Neuronal stem cell (in vitro differentiated cells): Measurements from ENCODE around the gene NPSR1.
A peak's percentile ranks its signal among the peaks of the same experiment; 100 is the strongest.
"Not testable (repeated sequence)": the region's sequence is repeated elsewhere in the genome, so short reads cannot be mapped to it uniquely, and the experiment has no call there.

Experiments used
- DNase-seq: peaks from one replicate; pipeline ENCODE4 v3.0.0-alpha.2; 2013; ENCODE audit warnings: low spot score
- H2AFZ ChIP-seq: one replicate; pipeline ENCODE4 v1.6.1; 2013; ENCODE audit warnings: mild to moderate bottlenecking, low read length, inconsistent platforms
- H2AK5ac ChIP-seq: 2 replicates; pipeline ENCODE4 v1.6.1; 2013; ENCODE audit warnings: low read depth, mild to moderate bottlenecking, inconsistent platforms, low read length, moderate library complexity, mixed read lengths
- H2BK120ac ChIP-seq: 2 replicates; pipeline ENCODE4 v1.6.1; 2013; ENCODE audit warnings: low read depth, mild to moderate bottlenecking, inconsistent platforms, low read length, moderate library complexity, mixed read lengths
- H2BK12ac ChIP-seq: one replicate; pipeline ENCODE4 v1.6.1; 2013; ENCODE audit warnings: low read length, inconsistent platforms
- H2BK15ac ChIP-seq: 2 replicates; pipeline ENCODE4 v1.6.1; 2013; ENCODE audit warnings: mild to moderate bottlenecking, low read length, inconsistent platforms, mixed read lengths
- H2BK5ac ChIP-seq: one replicate; pipeline ENCODE4 v1.6.1; 2013; ENCODE audit warnings: inconsistent platforms, mild to moderate bottlenecking, low read length, moderate library complexity
- H3K14ac ChIP-seq: one replicate; pipeline ENCODE4 v1.6.1; 2013; ENCODE audit warnings: low read length, inconsistent platforms
- H3K18ac ChIP-seq: 2 replicates; pipeline ENCODE4 v1.6.1; 2013; ENCODE audit warnings: low read length, inconsistent platforms
- H3K23ac ChIP-seq: 2 replicates; pipeline ENCODE4 v1.6.1; 2013; ENCODE audit warnings: low read depth, mild to moderate bottlenecking, mixed read lengths, low read length, inconsistent platforms; ENCODE audit not compliant: poor library complexity
- H3K27ac ChIP-seq: replicated peaks from 3 replicates; pipeline ENCODE4 v1.5.1; 2013; ENCODE audit warnings: low read length, inconsistent platforms
- H3K27me3 ChIP-seq, 3 experiments: 2 replicates each; pipeline ENCODE4 v1.6.1; 2013; ENCODE audit warnings: low read length in 3 of 3, mild to moderate bottlenecking in 2 of 3, inconsistent platforms in 1 of 3, low read depth in 1 of 3, mixed read lengths in 1 of 3, moderate library complexity in 1 of 3; ENCODE audit not compliant: control insufficient read depth in 3 of 3, insufficient read depth in 3 of 3
- H3K36me3 ChIP-seq, 2 donors: replicated peaks in 1 of 2; 2 replicates each; pipeline ENCODE4 v1.6.1; 2013; ENCODE audit warnings: low read length in 2 of 2; ENCODE audit not compliant: control insufficient read depth in 2 of 2, insufficient read depth in 2 of 2
- H3K4ac ChIP-seq: 2 replicates; pipeline ENCODE4 v1.6.1; 2013; ENCODE audit warnings: inconsistent platforms, mild to moderate bottlenecking, low read length, moderate library complexity
- H3K4me1 ChIP-seq, 2 donors: 1 replicate in 1 of 2; 2 replicates in 1 of 2; pipeline ENCODE4 v1.6.1; 2013; ENCODE audit warnings: low read length in 2 of 2, low read depth in 1 of 2; ENCODE audit not compliant: control insufficient read depth in 2 of 2, insufficient read depth in 1 of 2
- H3K4me2 ChIP-seq: one replicate; pipeline ENCODE4 v1.6.1; 2013; ENCODE audit warnings: mild to moderate bottlenecking, low read length, inconsistent platforms; ENCODE audit not compliant: insufficient read depth, poor library complexity, severe bottlenecking
- H3K4me3 ChIP-seq, 2 donors: 2 replicates each; pipeline ENCODE4 v1.5.1; 2013; ENCODE audit warnings: low read length in 2 of 2, mild to moderate bottlenecking in 2 of 2, inconsistent platforms in 1 of 2, moderate library complexity in 1 of 2
- H3K79me1 ChIP-seq: one replicate; pipeline ENCODE4 v1.6.1; 2013; ENCODE audit warnings: low read depth, mild to moderate bottlenecking, inconsistent platforms, low read length, moderate library complexity
- H3K9ac ChIP-seq: one replicate; pipeline ENCODE4 v1.6.1; 2013; ENCODE audit warnings: mild to moderate bottlenecking, low read depth, low read length, inconsistent platforms; ENCODE audit not compliant: poor library complexity
- H3K9me3 ChIP-seq, 2 donors: replicated peaks in 1 of 2; 2 replicates each; pipeline versions ENCODE3 to v1.6.1; 2013; ENCODE audit warnings: low read length in 2 of 2, mild to moderate bottlenecking in 2 of 2, inconsistent platforms in 1 of 2, low read depth in 1 of 2, mixed read lengths in 1 of 2, moderate library complexity in 1 of 2; ENCODE audit not compliant: control insufficient read depth in 2 of 2, insufficient read depth in 1 of 2
- H4K8ac ChIP-seq: one replicate; pipeline ENCODE4 v1.6.1; 2013; ENCODE audit warnings: low read depth, mild to moderate bottlenecking, inconsistent platforms, low read length, moderate library complexity
- H4K91ac ChIP-seq: one replicate; pipeline ENCODE4 v1.6.1; 2013; ENCODE audit warnings: low read length, low read depth, mild to moderate bottlenecking, inconsistent platforms; ENCODE audit not compliant: poor library complexity
- WGBS, 2 donors: extraction: QIAGEN DNeasy Blood & Tissue Kit; methylation state at CpG; one replicate each; pipeline ENCODE4 v1.1.7; 2013; ENCODE audit warnings: missing lambda C conversion rate in 2 of 2, mixed read lengths in 1 of 2; ENCODE audit not compliant: insufficient read length in 2 of 2, insufficient replicate concordance in 1 of 2; ENCODE audit errors: extremely low coverage in 2 of 2; 5-methylcytosine and 5-hydroxymethylcytosine counted together

Gene NPSR1

DNA sequence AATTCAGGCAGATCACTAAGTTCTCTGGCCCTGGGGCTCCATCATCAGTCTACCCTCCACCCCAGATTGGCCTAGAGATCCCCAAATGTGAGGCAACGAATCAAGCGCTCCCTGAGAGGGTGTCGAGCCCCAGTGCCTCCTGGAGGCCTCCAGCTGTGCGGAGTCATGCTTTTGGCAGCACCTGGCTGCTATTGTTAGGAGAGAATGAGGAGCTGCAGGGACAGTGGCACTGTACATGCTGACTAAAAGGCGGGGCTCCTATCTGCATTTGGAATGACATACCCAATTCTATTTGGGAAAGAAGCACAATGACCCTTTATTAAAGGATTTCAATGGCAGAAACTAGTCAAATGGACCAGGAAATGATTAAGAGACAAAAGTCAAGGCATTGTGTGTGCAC is 217.5 kb downstream of the NPSR1 start:
- Histone ChIP-seq H3K4ac (no peak overlapping the region), H2BK120ac (no peak overlapping the region), H3K79me1 (no peaks in the 10 kb centered on the region), H3K36me3 (no peaks in the 10 kb centered on the region), H3K27ac (no peak overlapping the region), H3K4me3 (peak overlapping the region in 1 of 2 donors; percentile 60), H2BK12ac (no peak overlapping the region), H3K27me3 (no peaks in the 10 kb centered on the region), H3K4me2 (no peak overlapping the region), H3K4me1 (peaks cover 0 to 2% of the 10 kb centered on the region in 2 donors), H3K9me3 (no peaks in the 10 kb centered on the region), H2AK5ac (no peak overlapping the region), H3K9ac (no peak overlapping the region), H3K23ac (no peak overlapping the region), H3K18ac (no peak overlapping the region), H4K8ac (no peak overlapping the region), H2BK5ac (no peak overlapping the region), H4K91ac (no peak overlapping the region), H2AFZ (no peak overlapping the region), H3K14ac (no peak overlapping the region), H2BK15ac (no peak overlapping the region)
- WGBS, 2 donors: no CpG with 5 or more reads among the region's 5 CpGs
- no peak for DNase-seq

GRCh38 chr7:34878944-34879735 is 221.1 kb downstream of the NPSR1 start:
- H2BK12ac ChIP-seq, H4K8ac ChIP-seq, H3K4me3 ChIP-seq, DNase-seq, H4K91ac ChIP-seq, H3K14ac ChIP-seq, H2AK5ac ChIP-seq, H2BK5ac ChIP-seq, H3K79me1 ChIP-seq, H3K27ac ChIP-seq, H2BK120ac ChIP-seq, H2BK15ac ChIP-seq, H3K4ac ChIP-seq, H2AFZ ChIP-seq, H3K9ac ChIP-seq, H3K4me2 ChIP-seq, H3K36me3 ChIP-seq, H3K23ac ChIP-seq, H3K27me3 ChIP-seq, H3K9me3 ChIP-seq, H3K4me1 ChIP-seq, H3K18ac ChIP-seq: not testable (repeated sequence)
- no CpG with 5 or more reads among the region's 8 CpGs for WGBS, 2 donors

DNA sequence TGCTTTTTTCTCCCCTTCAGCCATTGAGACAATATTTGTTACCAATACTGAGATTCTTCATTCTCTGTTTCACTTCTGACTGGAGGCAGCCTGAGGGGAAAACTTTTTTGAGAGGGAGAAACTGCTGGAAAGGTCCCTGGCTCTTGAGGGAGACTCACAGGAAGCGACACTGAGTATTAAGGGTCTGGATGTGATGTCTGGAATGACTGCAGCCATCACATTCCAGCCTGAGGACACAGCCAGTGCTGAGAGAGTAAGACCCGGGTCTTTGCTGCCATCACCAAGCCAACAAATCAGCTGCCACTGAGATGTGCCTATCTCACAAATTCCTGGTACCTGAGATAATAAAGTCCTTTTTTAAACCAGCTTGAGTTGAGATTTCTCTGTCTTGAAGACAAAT is 221.9 kb downstream of the NPSR1 start:
- H3K14ac ChIP-seq: no peak overlapping the region
- H3K23ac ChIP-seq: no peak overlapping the region
- DNase-seq: no peak
- no peak overlapping the region for H3K9ac ChIP-seq
- no peak overlapping the region for H2BK15ac ChIP-seq
- H3K27ac ChIP-seq: no peak overlapping the region
- no peaks in the 10 kb centered on the region for H3K36me3 ChIP-seq
- H4K91ac ChIP-seq: no peak overlapping the region
- H2BK120ac ChIP-seq: no peak overlapping the region
- no peak overlapping the region for H3K4me2 ChIP-seq
- H3K27me3 ChIP-seq: no peaks in the 10 kb centered on the region
- H3K4ac ChIP-seq: no peak overlapping the region
- no peaks in the 10 kb centered on the region for H3K79me1 ChIP-seq
- no peak overlapping the region for H3K18ac ChIP-seq
- H2AFZ ChIP-seq: no peak overlapping the region
- H3K9me3 ChIP-seq: peaks cover 0 to 5% of the 10 kb centered on the region in 2 donors
- H2BK5ac ChIP-seq: no peak overlapping the region
- H2BK12ac ChIP-seq: no peak overlapping the region
- H3K4me1 ChIP-seq: peaks cover 0 to 2% of the 10 kb centered on the region in 2 donors
- WGBS, 2 donors: no CpG with 5 or more reads among the region's 2 CpGs
- no peak overlapping the region for H4K8ac ChIP-seq
- no peak overlapping the region for H2AK5ac ChIP-seq
- no peak overlapping the region for H3K4me3 ChIP-seq

- not testable (repeated sequence) for H3K4me3 ChIP-seq, H3K36me3 ChIP-seq, H2BK120ac ChIP-seq, H3K9ac ChIP-seq, H2AK5ac ChIP-seq, H3K4me1 ChIP-seq, H4K8ac ChIP-seq, H3K14ac ChIP-seq, H3K4ac ChIP-seq, H3K9me3 ChIP-seq, H2BK12ac ChIP-seq, H3K27me3 ChIP-seq, DNase-seq, H3K23ac ChIP-seq, H4K91ac ChIP-seq, H3K27ac ChIP-seq, H2AFZ ChIP-seq, H3K18ac ChIP-seq, H2BK5ac ChIP-seq, H3K79me1 ChIP-seq, H2BK15ac ChIP-seq, H3K4me2 ChIP-seq
- no CpG with 5 or more reads among the region's 1 CpG for WGBS, 2 donors
Observed at GRCh38 chr7:34883855-34884254, 225.8 kb downstream of the NPSR1 start.
